Measurements from ENCODE around the gene ELMO1.
A peak's percentile ranks its signal among the peaks of the same experiment; 100 is the strongest.

The ELMO1 gene

GRCh38 chr7:37096341-37096740 lies 352.3 kb downstream of the ELMO1 start:
- CTCF ChIA-PET: interaction anchor here (1.7 to 1.8 kb wide), 2 partner anchors 12 to 83 kb away, joined by 5 to 6 read pairs; no protein-coding TSS in a partner anchor
- POLR2A ChIA-PET: no interaction called here
- 93% methylated on average over 3 of the region's 6 CpGs for WGBS (ENCODE audit: insufficient coverage)
- peaks cover 0 to 7% (median 6%) of the 10 kb centered on the region in 4 experiments for H3K4me1 ChIP-seq (ENCODE audit: control extremely low read depth in 1 of 4, control insufficient read depth in 4 of 4, insufficient read depth in 4 of 4, low read length in 3 of 4)
- no peaks in the 10 kb centered on the region for H3K9me3 ChIP-seq (ENCODE audit: control extremely low read depth in 1 of 5, control insufficient read depth in 4 of 5, insufficient read depth in 2 of 5, low read depth in 1 of 5, low read length in 4 of 5)
- no peak for DNase-seq
- no peaks in the 10 kb centered on the region for H3K27me3 ChIP-seq (replicated peaks in 2 of 5; ENCODE audit: control insufficient read depth in 4 of 5, insufficient read depth in 5 of 5, low read length in 4 of 5)
- H3K27ac ChIP-seq (ENCODE audit: insufficient read depth in 1 of 2, low read depth in 1 of 2, low read length in 2 of 2, poor library complexity in 1 of 2, severe bottlenecking in 2 of 2): no peak overlapping the region
- H3K4me3 ChIP-seq (ENCODE audit: control insufficient read depth in 1 of 7, extremely low read depth in 1 of 7, insufficient read depth in 4 of 7, low read depth in 2 of 7, low read length in 6 of 7): no peak overlapping the region
- peaks cover 18 to 71% (median 44%) of the 10 kb centered on the region in 4 experiments for H3K36me3 ChIP-seq (ENCODE audit: control insufficient read depth in 4 of 4, insufficient read depth in 4 of 4, low read length in 3 of 4)

GRCh38 chr7:37095122-37095521 lies 353.5 kb downstream of the ELMO1 start:
- H3K27me3 ChIP-seq (replicated peaks in 2 of 5; ENCODE audit: control insufficient read depth in 4 of 5, insufficient read depth in 5 of 5, low read length in 4 of 5): no peaks in the 10 kb centered on the region
- ChIA-PET CTCF (interaction anchor here (1.5 to 1.7 kb wide), 2 partner anchors 11 to 16 kb away, joined by 3 to 6 read pairs; no protein-coding TSS in a partner anchor), POLR2A (no interaction called here)

GRCh38 chr7:37093257-37093656 lies 355.4 kb downstream of the ELMO1 start:
- Histone ChIP-seq H3K4me1 (ENCODE audit: control extremely low read depth in 1 of 4, control insufficient read depth in 4 of 4, insufficient read depth in 4 of 4, low read length in 3 of 4) (peaks cover 0 to 2% (median 0%) of the 10 kb centered on the region in 4 experiments), H3K27me3 (replicated peaks in 2 of 5; ENCODE audit: control insufficient read depth in 4 of 5, insufficient read depth in 5 of 5, low read length in 4 of 5) (no peaks in the 10 kb centered on the region), H3K36me3 (ENCODE audit: control insufficient read depth in 4 of 4, insufficient read depth in 4 of 4, low read length in 3 of 4) (peaks cover 30 to 84% (median 41%) of the 10 kb centered on the region in 4 experiments), H3K27ac (ENCODE audit: insufficient read depth in 1 of 2, low read depth in 1 of 2, low read length in 2 of 2, poor library complexity in 1 of 2, severe bottlenecking in 2 of 2) (no peak overlapping the region), H3K9me3 (ENCODE audit: control extremely low read depth in 1 of 5, control insufficient read depth in 4 of 5, insufficient read depth in 2 of 5, low read depth in 1 of 5, low read length in 4 of 5) (no peaks in the 10 kb centered on the region), H3K4me3 (ENCODE audit: control insufficient read depth in 1 of 7, extremely low read depth in 1 of 7, insufficient read depth in 4 of 7, low read depth in 2 of 7, low read length in 6 of 7) (no peak overlapping the region)
- DNase-seq: no peak
- ChIA-PET POLR2A (no interaction called here), CTCF (interaction anchor here (0.6 kb wide), 1 partner anchor 894 kb away, joined by 3 read pairs; no protein-coding TSS in a partner anchor)

More at GRCh38 chr7:37095122-37095521, 353.5 kb downstream of the ELMO1 start:
- peaks cover 22 to 76% (median 38%) of the 10 kb centered on the region in 4 experiments for H3K36me3 ChIP-seq (ENCODE audit: control insufficient read depth in 4 of 4, insufficient read depth in 4 of 4, low read length in 3 of 4)
- no peak overlapping the region for H3K27ac ChIP-seq (ENCODE audit: insufficient read depth in 1 of 2, low read depth in 1 of 2, low read length in 2 of 2, poor library complexity in 1 of 2, severe bottlenecking in 2 of 2)
- no peaks in the 10 kb centered on the region for H3K4me1 ChIP-seq (ENCODE audit: control extremely low read depth in 1 of 4, control insufficient read depth in 4 of 4, insufficient read depth in 4 of 4, low read length in 3 of 4)
- H3K9me3 ChIP-seq (ENCODE audit: control extremely low read depth in 1 of 5, control insufficient read depth in 4 of 5, insufficient read depth in 2 of 5, low read depth in 1 of 5, low read length in 4 of 5): no peaks in the 10 kb centered on the region
- 100% methylated on average over 1 of the region's 1 CpG for WGBS (ENCODE audit: insufficient coverage)
- H3K4me3 ChIP-seq (ENCODE audit: control insufficient read depth in 1 of 7, extremely low read depth in 1 of 7, insufficient read depth in 4 of 7, low read depth in 2 of 7, low read length in 6 of 7): no peak overlapping the region
- no peak for DNase-seq

DNA sequence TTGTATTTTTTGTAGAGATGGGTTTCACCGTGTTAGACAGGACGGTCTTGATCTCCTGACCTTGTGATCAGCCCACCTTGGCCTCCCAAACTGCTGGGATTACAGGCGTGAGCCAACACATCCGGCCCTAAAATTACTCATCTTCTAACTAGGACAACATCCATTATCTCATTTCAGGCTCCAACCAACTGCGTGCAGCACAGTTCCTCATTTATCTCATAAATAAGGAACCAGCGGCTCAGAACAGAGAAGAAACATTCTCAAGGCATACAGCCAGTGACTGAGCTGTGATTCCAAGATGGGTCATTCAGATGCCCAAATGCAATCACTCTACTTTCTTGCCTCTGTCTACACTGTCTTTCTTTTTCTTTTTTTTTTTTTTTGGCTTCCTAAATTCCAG lies 356.1 kb downstream of the ELMO1 start:
- peak in 2 of 3 donors; percentile 31 to 48 for DNase-seq
- ChIA-PET CTCF (no interaction called here), POLR2A (no interaction called here)
- WGBS (ENCODE audit: insufficient coverage): 95% methylated on average over 6 of the region's 6 CpGs
- Histone ChIP-seq H3K36me3 (ENCODE audit: control insufficient read depth in 4 of 4, insufficient read depth in 4 of 4, low read length in 3 of 4) (peaks cover 29 to 88% (median 43%) of the 10 kb centered on the region in 4 experiments), H3K27me3 (replicated peaks in 2 of 5; ENCODE audit: control insufficient read depth in 4 of 5, insufficient read depth in 5 of 5, low read length in 4 of 5) (no peaks in the 10 kb centered on the region), H3K9me3 (ENCODE audit: control extremely low read depth in 1 of 5, control insufficient read depth in 4 of 5, insufficient read depth in 2 of 5, low read depth in 1 of 5, low read length in 4 of 5) (no peaks in the 10 kb centered on the region), H3K4me3 (ENCODE audit: control insufficient read depth in 1 of 7, extremely low read depth in 1 of 7, insufficient read depth in 4 of 7, low read depth in 2 of 7, low read length in 6 of 7) (no peak overlapping the region), H3K27ac (ENCODE audit: insufficient read depth in 1 of 2, low read depth in 1 of 2, low read length in 2 of 2, poor library complexity in 1 of 2, severe bottlenecking in 2 of 2) (no peak overlapping the region), H3K4me1 (ENCODE audit: control extremely low read depth in 1 of 4, control insufficient read depth in 4 of 4, insufficient read depth in 4 of 4, low read length in 3 of 4) (peaks cover 0 to 2% (median 0%) of the 10 kb centered on the region in 4 experiments)

GRCh38 chr7:37089972-37090371 lies 358.7 kb downstream of the ELMO1 start:
- CTCF ChIA-PET: no interaction called here
- no peak for DNase-seq
- H3K9me3 ChIP-seq (ENCODE audit: control extremely low read depth in 1 of 5, control insufficient read depth in 4 of 5, insufficient read depth in 2 of 5, low read depth in 1 of 5, low read length in 4 of 5): no peaks in the 10 kb centered on the region
- H3K4me3 ChIP-seq (ENCODE audit: control insufficient read depth in 1 of 7, extremely low read depth in 1 of 7, insufficient read depth in 4 of 7, low read depth in 2 of 7, low read length in 6 of 7): no peak overlapping the region
- POLR2A ChIA-PET: no interaction called here
- no peak overlapping the region for H3K27ac ChIP-seq (ENCODE audit: insufficient read depth in 1 of 2, low read depth in 1 of 2, low read length in 2 of 2, poor library complexity in 1 of 2, severe bottlenecking in 2 of 2)
- peaks cover 12 to 71% (median 39%) of the 10 kb centered on the region in 4 experiments for H3K36me3 ChIP-seq (ENCODE audit: control insufficient read depth in 4 of 4, insufficient read depth in 4 of 4, low read length in 3 of 4)
- peaks cover 0 to 2% (median 0%) of the 10 kb centered on the region in 4 experiments for H3K4me1 ChIP-seq (ENCODE audit: control extremely low read depth in 1 of 4, control insufficient read depth in 4 of 4, insufficient read depth in 4 of 4, low read length in 3 of 4)
- WGBS (ENCODE audit: insufficient coverage): 100% methylated on average over 4 of the region's 4 CpGs
- H3K27me3 ChIP-seq (replicated peaks in 2 of 5; ENCODE audit: control insufficient read depth in 4 of 5, insufficient read depth in 5 of 5, low read length in 4 of 5): no peaks in the 10 kb centered on the region

DNA sequence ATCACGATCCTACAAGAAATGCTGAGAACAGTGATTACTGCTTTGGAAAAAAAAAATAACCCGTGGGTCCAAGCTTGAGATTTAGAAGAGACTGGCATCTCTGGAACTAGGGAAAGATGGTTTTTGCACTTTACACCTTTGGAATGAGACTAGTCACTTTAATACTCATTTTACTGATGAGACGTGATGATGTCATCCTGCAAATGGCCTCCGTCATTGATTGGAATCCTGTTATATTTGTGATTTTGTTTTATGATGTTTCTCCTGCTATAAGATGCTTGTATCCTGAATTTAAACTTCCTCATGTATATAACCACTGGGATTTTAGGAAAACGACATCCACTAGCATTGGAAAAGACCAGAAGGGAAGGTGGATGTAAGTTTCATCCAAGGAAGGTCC lies 363.1 kb downstream of the ELMO1 start:
- Histone ChIP-seq H3K4me1 (ENCODE audit: control extremely low read depth in 1 of 4, control insufficient read depth in 4 of 4, insufficient read depth in 4 of 4, low read length in 3 of 4) (peaks cover 0 to 11% (median 2%) of the 10 kb centered on the region in 4 experiments), H3K9me3 (ENCODE audit: control extremely low read depth in 1 of 5, control insufficient read depth in 4 of 5, insufficient read depth in 2 of 5, low read depth in 1 of 5, low read length in 4 of 5) (no peaks in the 10 kb centered on the region), H3K27me3 (replicated peaks in 2 of 5; ENCODE audit: control insufficient read depth in 4 of 5, insufficient read depth in 5 of 5, low read length in 4 of 5) (no peaks in the 10 kb centered on the region), H3K36me3 (ENCODE audit: control insufficient read depth in 4 of 4, insufficient read depth in 4 of 4, low read length in 3 of 4) (peaks cover 11 to 53% (median 38%) of the 10 kb centered on the region in 4 experiments), H3K4me3 (ENCODE audit: control insufficient read depth in 1 of 7, extremely low read depth in 1 of 7, insufficient read depth in 4 of 7, low read depth in 2 of 7, low read length in 6 of 7) (no peak overlapping the region), H3K27ac (ENCODE audit: insufficient read depth in 1 of 2, low read depth in 1 of 2, low read length in 2 of 2, poor library complexity in 1 of 2, severe bottlenecking in 2 of 2) (no peak overlapping the region)
- CTCF ChIA-PET: interaction anchor here (0.9 kb wide), 1 partner anchor 71 kb away, joined by 3 read pairs; no protein-coding TSS in a partner anchor
- DNase-seq: no peak
- POLR2A ChIA-PET: no interaction called here
- WGBS (ENCODE audit: insufficient coverage): 100% methylated on average over 2 of the region's 5 CpGs

DNA sequence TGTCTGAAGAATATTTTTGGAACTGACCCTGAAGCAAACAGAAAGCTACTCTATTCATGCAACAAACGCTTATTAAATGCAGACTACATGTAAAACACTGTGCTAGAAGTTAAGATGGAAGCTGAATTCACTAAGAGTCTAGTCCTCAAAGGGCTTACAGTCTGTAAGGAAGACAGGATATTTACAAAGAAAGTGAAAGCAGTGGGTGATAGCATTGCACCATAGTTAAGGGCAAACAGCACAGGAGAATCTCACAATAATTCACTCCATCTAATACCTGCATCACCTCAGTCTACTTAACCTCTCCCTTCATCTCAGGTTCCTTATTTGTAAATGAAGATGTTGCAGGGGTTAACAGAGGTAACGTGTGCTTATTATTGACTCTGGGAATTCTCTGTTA lies 364.4 kb downstream of the ELMO1 start:
- POLR2A ChIA-PET: no interaction called here
- H3K36me3 ChIP-seq (ENCODE audit: control insufficient read depth in 4 of 4, insufficient read depth in 4 of 4, low read length in 3 of 4): peaks cover 13 to 48% (median 29%) of the 10 kb centered on the region in 4 experiments
- no peak overlapping the region for H3K27ac ChIP-seq (ENCODE audit: insufficient read depth in 1 of 2, low read depth in 1 of 2, low read length in 2 of 2, poor library complexity in 1 of 2, severe bottlenecking in 2 of 2)
- peaks cover 0 to 11% (median 2%) of the 10 kb centered on the region in 4 experiments for H3K4me1 ChIP-seq (ENCODE audit: control extremely low read depth in 1 of 4, control insufficient read depth in 4 of 4, insufficient read depth in 4 of 4, low read length in 3 of 4)
- CTCF ChIA-PET: interaction anchor here (0.9 to 1.5 kb wide), 3 partner anchors 11 to 98 kb away, joined by 3 to 6 read pairs (median 4); no protein-coding TSS in a partner anchor
- no peaks in the 10 kb centered on the region for H3K27me3 ChIP-seq (replicated peaks in 2 of 5; ENCODE audit: control insufficient read depth in 4 of 5, insufficient read depth in 5 of 5, low read length in 4 of 5)
- no CpG with 5 or more reads among the region's 2 CpGs for WGBS (ENCODE audit: insufficient coverage)
- H3K9me3 ChIP-seq (ENCODE audit: control extremely low read depth in 1 of 5, control insufficient read depth in 4 of 5, insufficient read depth in 2 of 5, low read depth in 1 of 5, low read length in 4 of 5): no peaks in the 10 kb centered on the region
- DNase-seq: peak in 1 of 3 donors; percentile 21
- H3K4me3 ChIP-seq (ENCODE audit: control insufficient read depth in 1 of 7, extremely low read depth in 1 of 7, insufficient read depth in 4 of 7, low read depth in 2 of 7, low read length in 6 of 7): no peak overlapping the region
